Iris pigment epithelial cell (primary cell): ENCODE measurements around the gene NEK8.

Source experiments
- DNase-seq: peaks from one replicate; pipeline ENCODE4 v3.0.0-alpha.2; 2011; ENCODE audit warnings: low read depth

The NEK8 gene

DNA sequence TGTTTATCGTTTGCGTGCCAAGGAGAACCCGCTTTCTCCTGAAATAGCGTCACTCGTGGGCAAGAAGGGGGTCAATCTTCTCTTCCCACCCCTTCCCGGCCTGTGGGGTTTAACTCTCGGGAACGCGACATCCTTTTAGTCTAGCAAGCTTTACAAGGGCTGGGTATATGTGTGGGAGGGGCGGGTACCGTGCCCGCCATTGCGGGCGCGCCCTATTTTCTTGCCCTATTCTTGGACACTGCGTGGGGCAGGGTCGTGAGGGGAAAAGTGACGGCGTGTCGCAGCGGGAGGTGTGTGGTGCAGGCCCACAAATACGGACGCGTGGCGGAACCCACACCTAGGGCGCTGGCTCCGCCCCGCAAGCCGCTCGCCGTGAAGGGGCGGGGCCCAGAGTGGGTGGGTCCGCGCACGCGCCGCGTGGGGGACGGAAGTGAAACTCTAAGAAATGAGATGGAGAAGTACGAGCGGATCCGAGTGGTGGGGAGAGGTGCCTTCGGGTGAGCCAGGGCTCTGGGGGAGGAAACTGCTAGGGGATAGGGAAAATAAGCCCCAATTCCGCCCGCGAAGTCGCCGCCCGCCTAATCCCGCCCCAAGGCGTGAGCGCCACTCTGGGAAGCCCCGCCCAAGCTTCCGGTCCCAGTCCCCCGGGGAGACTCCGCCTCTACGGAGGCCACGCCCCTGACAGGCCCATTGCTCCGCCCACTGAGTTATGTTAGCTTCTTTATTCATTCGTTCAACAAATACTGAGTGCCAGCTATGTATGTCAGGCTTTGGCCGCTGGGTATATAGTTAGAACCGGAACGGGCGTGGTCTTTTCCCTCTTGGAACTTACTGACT lies at the start of gene NEK8:
TSS of gene NEK8 (plus strand) at position 425 of the 837 bp plus-strand sequence. CDS start at position 451, 26 bp downstream.
- peak; percentile 92 for DNase-seq

DNA sequence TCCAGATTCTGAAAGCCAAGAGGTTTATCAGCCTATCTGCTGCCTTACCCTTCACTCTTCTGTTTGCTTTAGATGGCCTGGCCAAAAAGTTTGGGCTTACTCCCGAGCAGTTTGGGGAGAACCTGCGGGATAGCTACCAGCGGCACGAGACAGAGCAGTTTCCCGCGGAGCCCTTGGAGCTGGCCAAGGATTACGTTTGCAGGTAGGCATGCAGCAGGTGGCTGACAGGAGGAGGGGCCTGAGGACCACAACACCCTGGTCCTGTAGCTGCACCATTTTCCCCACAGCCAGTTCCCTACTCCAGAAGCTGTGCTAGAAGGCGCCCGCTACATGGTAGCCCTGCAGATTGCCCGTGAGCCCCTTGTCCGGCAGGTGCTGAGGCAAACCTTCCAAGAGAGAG lies 45.9 kb upstream of the NEK8 start:
- no peak for DNase-seq

DNA sequence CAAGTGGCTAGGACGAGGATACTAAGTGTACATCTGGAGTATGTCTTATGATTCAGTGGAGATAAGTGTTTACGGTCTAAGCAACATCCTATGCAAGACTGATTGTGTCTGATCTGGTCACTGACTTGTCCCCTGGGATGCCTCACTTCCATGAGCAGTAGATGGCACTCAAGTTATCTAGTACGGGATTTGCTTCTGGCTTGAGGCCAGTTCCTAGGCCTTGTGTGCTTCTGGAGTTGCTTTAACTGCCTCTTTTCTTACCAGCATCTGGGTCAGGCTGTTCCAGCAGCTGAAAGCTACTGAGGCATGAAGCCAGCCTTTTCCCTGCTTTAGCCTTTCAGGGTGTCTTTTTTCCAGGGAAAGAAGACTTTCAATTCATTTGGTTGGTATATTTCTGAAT lies 43.6 kb upstream of the NEK8 start:
- DNase-seq, result peak; percentile 46

DNA sequence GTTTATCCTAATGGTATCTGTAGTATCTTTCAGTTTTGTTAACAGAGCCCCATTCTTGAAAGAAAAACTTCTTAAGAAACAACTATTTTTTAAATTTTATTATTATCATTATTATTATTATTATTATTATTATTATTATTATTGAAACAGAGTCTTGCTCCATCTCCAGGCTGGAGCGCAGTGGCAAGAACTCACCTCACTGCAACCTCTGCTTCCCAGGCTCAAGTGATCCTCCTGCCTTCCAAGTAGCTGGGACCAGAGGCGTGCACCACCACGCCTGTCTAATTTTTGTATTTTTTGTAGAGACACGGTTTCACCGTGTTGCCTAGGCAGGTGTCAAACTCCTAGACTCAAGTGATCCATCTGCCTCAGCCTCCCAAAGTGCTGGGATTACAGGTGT lies 43.2 kb upstream of the NEK8 start:
- DNase-seq, result no peak

DNA sequence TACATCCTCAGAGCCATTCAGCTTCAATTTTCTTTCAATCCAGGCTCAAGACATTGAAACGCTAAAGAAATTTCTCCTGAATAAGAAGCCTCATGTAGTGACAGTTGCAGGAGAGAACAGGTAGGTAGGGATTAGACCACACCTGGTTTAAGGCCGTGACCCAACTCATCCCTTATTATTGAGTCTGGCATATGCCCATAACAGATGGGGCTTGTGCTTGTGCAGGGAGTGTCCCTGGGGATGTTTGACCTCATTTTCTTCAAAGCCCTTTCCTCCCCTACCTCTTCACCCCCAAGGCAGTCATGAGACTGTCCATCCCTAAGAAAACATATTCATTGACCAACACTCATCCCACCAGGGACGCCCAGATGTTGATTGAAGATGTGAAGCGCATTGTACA lies 42.3 kb upstream of the NEK8 start:
- no peak for DNase-seq

DNA sequence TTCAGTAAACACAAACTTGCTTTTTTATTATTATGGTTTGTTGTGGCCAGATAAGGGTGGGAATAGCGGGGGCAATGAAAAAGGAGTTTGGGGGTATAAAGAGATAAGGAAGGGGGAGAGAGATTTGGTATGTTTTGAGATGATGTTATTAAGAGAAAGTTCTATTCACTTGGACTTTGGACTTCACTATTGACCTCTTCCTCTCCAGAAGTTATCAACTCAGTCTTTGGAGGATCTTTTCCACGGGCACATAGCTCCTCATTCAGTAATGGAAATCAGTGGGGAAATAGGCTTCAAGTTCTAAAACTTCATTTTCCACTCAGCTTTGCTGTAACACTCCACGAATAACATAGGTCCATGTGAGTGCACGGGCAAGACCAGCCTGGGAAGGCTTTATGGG lies 40.1 kb upstream of the NEK8 start:
- DNase-seq, result no peak

DNA sequence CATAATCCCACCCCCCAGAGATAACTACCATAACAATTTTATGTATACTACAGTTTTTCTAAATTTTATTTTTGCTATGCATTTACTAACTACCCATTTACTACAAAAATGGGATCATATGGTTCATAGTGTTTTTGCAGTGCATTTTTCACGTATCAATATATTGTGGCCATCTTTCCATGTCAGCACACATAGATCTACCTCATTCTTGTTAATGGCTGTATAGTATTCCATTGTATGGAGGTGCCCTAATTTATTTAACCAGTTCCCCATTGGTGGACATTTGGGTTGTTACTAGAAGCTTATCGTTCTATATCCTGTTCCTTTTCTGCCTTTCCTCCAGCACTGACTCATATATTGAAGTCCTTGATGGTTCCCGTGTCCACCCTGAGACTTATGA lies 39.6 kb upstream of the NEK8 start:
- no peak for DNase-seq

DNA sequence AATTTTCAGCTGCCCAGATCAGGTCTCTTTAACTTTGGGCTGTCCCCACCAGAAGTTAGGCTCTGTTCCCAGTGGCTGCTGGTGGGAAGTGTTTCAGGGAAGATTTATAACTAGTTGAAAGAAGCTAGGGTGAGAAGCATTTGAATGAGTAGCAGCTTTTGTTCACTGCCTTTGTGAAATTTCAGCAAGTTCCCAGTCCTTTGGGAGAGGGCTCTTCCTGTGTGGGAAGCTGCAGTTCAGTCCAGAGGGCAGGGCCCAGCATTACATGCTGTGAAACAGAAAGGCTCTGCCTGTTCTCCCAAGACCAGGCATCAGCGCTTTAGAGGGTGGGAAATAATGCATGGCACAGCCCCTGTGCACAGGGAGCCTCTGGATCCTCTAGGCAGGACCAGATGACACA lies 34.7 kb upstream of the NEK8 start:
- no peak for DNase-seq

DNA sequence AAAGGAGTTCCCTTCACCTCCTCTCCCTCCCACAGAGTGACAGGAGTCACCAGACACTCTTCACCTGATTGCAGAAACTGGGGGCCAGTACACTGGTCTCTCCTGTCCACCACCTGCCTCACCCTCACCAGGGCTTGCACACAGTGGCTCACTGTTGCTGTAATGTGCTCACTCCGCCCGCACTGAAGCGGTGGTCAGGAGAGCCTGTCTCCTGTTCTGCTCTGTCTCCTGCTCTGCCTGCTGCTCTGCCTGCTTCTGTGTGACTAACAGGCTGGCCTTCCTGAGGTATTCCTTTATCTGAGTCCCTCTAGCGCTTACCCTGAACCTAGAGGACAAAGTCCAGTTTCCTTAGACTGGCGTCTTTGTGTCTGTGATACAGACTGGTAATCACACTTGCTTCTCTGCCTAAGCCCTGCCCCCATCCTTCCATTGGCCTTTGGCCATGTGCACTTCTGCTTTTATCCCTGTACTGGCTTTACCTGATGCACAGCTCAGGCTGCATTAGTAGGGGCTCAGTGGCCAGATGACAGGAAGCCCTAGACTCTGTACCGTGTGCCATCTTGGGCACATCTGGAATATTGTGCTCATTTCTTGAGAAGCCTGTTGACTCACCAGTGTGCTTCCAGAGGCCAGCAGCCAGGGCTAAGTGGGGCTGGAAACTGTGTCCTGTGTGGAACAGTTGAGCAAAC lies 30.2 kb upstream of the NEK8 start:
- no peak for DNase-seq

DNA sequence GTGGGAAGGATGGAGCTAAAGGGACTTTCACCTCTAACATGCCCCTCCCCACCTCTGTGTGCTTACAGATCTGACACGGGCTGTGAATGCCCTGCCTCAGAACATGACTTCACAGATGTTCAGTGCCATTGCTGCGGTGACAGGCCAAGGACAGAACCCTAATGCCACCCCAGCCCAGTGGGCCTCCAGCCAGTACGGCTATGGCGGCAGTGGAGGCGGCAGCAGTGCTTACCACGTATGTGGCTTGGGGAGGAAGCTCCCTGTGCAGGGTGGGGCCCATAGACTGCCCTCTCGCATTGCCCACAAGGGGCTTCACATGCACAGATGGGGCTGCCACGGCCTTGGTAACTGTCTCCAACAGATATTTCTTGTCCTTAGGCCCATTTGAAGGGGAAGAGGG lies 28.3 kb upstream of the NEK8 start:
- no peak for DNase-seq

DNA sequence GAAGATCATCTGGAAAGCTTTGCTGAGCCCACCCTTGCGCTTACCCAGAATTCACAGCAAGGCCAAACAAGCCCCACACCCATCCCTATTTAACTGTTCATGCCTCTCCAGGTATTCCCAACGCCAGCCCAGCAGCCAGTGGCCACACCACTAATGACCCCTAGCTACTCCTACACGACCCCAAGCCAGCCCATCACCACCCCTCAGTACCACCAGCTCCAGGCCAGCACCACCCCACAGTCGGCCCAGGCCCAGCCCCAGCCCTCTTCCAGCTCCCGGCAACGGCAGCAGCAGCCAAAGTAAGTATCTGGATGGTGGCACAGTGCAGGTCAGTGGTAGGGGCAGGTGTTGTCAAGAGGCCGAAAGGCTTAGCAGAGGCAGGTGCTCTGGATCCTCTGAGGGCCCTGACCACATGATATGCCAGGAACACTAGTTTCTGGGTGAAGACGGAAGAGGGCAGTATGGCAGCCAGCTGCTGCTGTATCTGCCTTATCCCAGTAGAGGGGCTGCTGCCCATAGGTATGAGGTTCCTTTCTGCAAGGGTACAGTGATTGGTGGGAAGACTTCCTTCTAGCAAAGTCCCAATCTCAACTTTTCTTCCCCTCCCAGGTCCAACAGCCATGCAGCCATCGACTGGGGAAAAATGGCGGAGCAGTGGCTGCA lies 27.6 kb upstream of the NEK8 start:
- no peak for DNase-seq

DNA sequence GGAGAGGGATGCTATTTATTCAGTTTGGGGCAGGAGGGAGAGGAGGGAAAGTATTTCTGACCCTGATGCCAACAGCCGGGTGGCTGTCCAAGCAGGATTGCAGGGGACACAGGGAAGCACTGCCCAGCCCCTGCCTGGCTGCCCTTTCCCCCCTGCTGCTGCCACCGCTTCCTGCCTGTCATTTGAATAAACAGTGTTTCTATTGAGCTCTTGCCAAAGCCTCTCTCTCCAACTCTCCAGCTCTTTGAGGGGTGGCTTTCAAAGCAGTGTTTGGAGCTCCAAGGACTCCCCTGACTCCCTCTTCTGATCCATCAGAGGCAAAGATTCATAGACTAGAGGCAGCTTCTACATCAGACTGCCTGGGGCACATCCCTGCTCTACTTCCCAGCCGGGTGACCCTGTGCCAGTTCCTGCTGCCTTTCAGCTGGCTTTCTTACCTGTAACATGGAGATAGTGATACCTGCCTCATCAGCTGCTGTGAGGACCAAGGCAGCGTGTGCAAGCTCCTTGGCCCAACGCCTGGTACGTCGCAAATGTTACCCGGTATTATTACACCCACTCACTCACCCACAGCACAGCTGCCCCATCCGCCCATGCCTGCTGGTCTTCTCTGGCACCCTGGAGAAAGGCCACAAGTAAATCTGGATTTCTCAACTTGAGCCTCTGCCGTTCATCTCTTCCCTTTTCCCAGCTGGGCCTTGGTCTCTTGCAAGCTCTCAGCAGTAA lies 26.4 kb upstream of the NEK8 start:
- no peak for DNase-seq

DNA sequence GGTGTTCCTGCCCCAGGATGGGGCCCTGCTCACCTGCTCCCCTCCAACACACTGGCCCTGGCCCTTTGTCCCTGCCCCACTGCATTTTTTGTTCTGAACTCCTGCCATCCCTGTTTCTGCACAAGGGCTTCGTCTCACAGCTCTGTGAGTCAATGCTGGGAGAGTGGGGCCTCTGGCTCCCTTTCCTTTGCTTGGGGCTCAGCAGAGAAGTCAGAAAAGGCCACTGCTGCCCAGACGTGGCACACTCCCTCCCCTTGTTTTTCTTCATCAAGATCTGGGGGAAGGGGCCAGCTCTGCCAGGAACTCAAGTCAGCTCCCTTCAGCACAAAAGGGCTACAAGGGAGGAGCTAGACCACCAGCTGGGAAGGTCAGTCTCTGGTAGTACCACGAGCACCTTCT lies 25.8 kb upstream of the NEK8 start:
- no peak for DNase-seq

DNA sequence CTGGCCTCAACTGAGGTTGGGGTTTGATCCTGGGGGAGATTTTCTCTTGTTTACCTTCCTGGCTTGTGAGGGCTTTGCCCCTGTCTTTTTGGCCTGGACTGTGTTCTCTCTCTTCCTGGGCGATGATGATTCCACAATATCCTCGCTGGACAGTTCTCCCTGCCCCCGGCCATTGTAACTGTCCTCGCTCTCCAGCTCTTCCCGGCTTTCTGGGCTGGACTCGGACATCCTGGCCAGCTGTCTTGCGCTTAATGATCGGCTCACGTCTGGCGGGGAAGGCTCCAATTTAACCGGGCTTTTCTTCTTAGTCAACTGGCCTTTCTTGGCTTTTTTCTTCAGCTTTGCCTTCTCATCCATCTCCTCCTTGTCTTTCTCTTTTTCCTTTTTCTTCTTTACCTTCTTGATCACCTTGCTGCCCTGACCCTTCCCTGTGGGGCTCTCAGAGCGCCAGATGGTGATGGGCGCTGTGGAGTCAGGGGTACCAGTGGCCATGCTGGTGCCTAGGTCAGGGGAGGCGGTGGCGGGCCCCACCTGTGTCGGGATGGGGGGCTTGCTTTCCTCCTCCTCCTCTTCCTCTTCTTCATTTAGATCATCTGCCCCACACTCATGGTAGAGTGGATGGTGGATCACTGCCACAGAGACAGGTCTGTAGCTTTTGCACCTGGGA lies 24.9 kb upstream of the NEK8 start:
- DNase-seq, result no peak

DNA sequence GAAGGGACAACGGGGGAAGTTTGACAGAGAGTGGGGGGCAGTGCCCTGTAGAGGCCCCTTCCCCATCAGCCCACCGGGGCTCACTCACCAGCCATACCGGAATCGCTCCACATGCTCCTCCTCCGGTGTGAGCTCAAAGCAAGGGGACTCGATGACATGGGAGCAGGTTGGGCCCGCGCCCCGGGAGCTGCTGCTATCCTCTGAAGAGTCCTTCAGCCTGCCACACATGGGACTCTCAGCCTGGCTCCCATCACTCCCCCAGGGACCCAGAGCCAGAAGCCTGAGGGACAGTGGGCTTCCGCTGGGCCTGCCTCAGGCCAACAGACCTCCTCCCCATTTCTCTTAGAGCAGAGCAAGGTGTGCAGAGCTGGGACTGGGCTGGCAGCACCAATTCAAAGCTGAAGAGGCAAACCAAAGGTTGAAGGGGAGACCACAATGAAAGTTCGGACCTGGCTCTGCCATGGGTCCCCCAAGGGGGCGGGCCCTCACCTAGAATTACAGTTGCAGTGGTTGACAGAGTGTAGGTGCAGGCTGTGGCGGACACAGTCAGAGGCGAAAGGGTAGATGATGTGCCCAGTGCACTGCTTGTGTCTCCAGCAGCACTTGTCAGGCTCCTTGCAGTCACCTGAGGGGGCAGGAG lies 24.2 kb upstream of the NEK8 start:
- DNase-seq, result no peak

DNA sequence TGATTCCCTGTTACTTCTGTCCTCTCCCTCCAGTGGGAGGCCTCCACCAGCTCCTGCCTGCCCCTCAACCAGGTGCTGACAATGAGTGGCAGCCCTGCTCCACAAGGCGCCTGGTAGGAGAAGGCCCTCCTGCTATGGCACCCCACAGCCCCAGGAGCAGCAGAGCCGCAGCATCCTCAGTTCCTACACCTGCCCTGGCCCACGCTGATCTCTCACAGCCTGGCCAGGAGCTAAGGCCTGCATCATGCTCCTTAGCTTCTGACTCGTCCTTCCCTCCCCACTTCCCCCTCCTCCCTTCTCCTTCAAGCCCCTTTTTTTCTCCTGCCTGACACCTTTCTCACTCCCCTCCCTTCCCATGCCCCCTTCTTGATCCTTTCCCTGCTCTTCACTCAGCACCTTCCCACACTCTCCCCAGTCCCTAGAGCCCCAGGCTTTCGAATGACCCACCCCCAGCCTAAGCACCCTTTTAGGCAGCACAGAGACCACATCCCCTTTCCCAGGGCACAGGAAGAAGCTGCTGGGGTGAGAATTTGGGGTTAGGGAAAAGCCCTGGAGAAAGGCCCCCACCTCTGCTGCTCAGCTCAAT lies 23.4 kb upstream of the NEK8 start:
- DNase-seq, result no peak

DNA sequence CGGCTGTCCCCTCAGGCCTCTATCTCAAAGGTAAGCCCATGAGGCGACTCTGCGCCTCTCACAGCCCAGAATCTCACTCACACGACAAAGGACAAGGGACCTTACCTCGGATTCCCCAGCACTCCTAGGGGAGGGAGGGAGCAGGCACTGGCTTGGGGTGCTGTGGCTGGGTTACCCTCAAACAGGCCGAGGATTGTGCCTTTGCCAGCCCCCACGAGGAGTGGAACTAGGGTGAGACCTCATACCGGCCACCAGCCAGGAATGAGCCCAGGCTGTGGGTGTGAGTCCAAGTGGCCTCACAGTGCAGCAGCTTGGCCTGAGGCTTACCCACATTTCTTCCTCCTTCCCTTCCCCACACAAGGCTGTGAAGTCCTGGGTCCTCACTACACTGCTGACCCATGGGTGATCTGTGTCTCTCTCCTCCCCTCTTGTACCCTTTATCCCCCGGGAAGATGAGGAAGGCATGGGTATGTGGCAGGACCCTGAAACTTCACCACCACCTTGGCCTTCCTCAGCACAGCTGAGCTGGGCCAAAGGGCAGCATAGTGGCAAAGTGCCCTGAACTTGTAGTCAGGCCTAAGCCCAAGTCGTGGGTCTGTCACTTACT lies 22.8 kb upstream of the NEK8 start:
- DNase-seq, result no peak

DNA sequence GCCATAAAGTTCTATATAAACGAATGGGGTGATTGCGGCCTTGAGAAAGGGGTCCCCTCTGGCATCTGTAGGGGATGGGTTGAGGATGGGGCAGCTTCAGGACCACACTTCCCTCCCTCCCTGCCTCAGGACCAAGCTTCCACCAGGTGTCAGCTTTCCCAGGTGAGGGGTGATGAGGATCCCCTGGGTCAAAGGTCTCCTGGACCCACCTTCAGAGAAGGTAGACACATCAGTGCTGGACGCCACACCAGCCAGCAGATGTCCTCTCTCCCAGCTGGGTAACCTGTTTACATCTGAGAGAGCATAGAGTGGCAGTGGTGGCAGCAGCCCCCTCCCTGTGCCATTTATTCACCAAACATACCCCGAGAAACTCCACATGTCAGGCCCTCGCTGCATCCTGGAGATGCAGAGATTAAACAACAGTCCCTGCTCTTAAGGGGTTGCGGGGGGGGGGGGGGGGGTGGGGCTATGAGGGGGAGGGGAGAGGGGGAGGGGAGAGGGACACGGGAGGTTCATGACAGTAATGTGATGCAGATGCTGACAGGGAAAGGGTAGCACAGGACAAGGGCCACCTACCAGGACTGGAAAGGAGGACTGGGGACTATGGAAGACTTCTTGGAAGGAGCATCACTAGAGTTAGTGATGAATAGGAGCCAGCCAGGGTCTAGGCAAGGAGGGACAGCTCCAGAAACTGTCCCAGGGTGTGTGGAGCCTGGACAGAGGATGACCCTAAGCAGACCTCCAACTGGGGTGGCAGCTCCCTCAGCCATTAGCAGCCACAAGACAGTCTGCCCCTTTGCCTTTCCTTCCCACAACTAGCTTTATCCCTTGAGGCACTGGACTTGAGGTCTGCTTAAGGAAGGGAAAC lies 21.9 kb upstream of the NEK8 start:
- DNase-seq, result no peak

DNA sequence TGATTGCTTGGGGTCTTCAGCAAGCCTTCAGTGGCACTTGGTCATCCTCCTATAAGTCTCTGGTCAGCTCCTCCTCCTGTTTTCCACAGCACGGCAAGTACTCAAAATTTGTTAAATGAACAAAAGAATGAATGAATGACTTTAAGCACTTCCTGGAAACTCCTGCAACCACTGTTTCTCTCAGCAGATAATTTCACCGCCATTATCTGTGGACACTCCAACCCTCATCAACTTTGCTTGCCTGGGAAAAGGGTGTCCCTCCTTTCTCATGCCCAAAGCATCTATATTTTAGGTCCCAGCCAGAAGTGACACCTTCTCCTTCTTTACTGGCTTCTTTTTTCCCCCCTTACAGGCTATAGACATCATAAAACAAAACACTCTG lies 21.3 kb upstream of the NEK8 start:
- no peak for DNase-seq
